Colonic mucosa (tissue), 4 donors: ENCODE measurements around the gene HTATSF1. TPM values are rescaled to one million over a fixed set of nuclear protein-coding genes. Genes with fewer than 3 reads are reported as not detected.

Source experiments
- DNase-seq: peaks from one replicate; pipeline ENCODE4 v3.0.0-alpha.2; 2020
- H3K27ac ChIP-seq: fragments of 200-600 bp; one replicate; pipeline ENCODE4 v1.8.0; 2021
- H3K27me3 ChIP-seq: fragments of 200-600 bp; one replicate; pipeline ENCODE4 v1.8.0; 2021
- H3K36me3 ChIP-seq: fragments of 200-600 bp; one replicate; pipeline ENCODE4 v1.8.0; 2021
- H3K4me1 ChIP-seq: fragments of 200-600 bp; one replicate; pipeline ENCODE4 v1.8.0; 2021; ENCODE audit warnings: mild to moderate bottlenecking
- H3K4me3 ChIP-seq: fragments of 200-600 bp; one replicate; pipeline ENCODE4 v1.8.0; 2021
- H3K9ac ChIP-seq, 2 donors: one replicate each; pipeline ENCODE4 v1.7.0; 2013; ENCODE audit warnings: control low read depth in 2 of 2, low read depth in 2 of 2, low read length in 2 of 2
- H3K9me3 ChIP-seq: fragments of 200-600 bp; one replicate; pipeline ENCODE4 v1.8.0; 2021
- intact Hi-C: fragments of 100-400 bp; cut with DNase I; formaldehyde crosslinking; loops from one replicate; pipeline ENCODE4 v1.14.1; 2022
- total RNA-seq, 2 donors: library from RNA; stranded (reverse); fragmentation: NEBNext Ultra II Directional in 1 of 2; extraction: Animal tissue kit (Norgen Biotek cat#: 25700) in 1 of 2; gene quantifications; one replicate each; pipeline ENCODE4 v1.2.1, GENCODE V29; 2021
- TF ChIP-seq, protein P1 (sequence below): fragments of 200-600 bp; IDR thresholded peaks from one replicate; pipeline ENCODE4 v1.8.0; 2022; ENCODE audit warnings: antibody characterized with exemption, mild to moderate bottlenecking
- donor health status: healthy.
- donor health status: DM: no; HTN: no; CAD: no.
- donor health status: DM: no; HTN: no; CAD: no.

The HTATSF1 gene
- total RNA-seq, 2 donors from 2014 or later: 30.6 to 35.9 TPM

DNA sequence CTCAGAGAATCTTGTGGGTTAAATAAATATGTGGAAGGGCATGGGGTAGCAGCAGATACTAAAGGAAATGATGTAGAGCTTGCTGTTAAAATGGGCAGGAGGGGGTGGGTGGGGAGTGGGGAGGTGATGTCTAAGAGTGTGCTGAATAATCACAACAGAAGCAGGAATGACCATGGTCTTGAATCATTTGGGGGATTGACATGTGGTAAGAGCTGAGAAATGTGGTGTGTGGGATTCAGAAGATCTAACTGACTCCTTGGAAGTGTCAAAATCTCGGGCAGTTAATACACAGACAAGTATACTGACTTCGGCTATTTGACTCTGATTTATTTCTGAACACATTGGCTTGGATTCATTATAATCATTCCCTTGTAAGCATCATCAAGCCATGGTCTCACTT, 41.4 kb downstream of the HTATSF1 start:
- H3K9me3 ChIP-seq: no peaks in the 10 kb centered on the region
- H3K27ac ChIP-seq: no peak overlapping the region
- no peaks in the 10 kb centered on the region for H3K36me3 ChIP-seq
- intact Hi-C loops: no loop called here
- no peak overlapping the region for H3K4me3 ChIP-seq
- TF ChIP-seq, protein P1, sequence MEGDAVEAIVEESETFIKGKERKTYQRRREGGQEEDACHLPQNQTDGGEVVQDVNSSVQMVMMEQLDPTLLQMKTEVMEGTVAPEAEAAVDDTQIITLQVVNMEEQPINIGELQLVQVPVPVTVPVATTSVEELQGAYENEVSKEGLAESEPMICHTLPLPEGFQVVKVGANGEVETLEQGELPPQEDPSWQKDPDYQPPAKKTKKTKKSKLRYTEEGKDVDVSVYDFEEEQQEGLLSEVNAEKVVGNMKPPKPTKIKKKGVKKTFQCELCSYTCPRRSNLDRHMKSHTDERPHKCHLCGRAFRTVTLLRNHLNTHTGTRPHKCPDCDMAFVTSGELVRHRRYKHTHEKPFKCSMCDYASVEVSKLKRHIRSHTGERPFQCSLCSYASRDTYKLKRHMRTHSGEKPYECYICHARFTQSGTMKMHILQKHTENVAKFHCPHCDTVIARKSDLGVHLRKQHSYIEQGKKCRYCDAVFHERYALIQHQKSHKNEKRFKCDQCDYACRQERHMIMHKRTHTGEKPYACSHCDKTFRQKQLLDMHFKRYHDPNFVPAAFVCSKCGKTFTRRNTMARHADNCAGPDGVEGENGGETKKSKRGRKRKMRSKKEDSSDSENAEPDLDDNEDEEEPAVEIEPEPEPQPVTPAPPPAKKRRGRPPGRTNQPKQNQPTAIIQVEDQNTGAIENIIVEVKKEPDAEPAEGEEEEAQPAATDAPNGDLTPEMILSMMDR: no peak
- no peaks in the 10 kb centered on the region for H3K4me1 ChIP-seq
- no peaks in the 10 kb centered on the region for H3K27me3 ChIP-seq
- DNase-seq: no peak
- no peak overlapping the region for H3K9ac ChIP-seq

DNA sequence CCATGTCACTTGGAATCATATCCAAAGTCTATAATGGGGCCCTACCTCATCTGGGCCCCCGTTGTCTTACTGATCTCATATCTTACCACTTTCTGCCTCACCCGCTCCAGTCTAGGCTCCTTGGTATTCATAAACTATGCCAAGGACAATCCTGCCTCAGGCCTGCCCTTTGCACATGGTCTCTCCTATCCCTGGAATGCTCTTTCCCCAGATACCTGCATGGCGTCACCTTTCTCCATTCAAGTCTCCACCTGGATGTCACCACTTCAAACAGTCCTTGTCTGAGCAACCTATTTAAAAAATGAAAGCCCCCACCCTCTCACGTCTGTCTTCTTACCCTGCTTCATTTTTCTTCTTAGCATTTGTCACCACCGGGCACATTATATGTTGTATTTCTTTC, 42.8 kb downstream of the HTATSF1 start:
- intact Hi-C loops: no loop called here
- no peak for DNase-seq
- Histone ChIP-seq H3K9me3 (no peaks in the 10 kb centered on the region), H3K27me3 (no peaks in the 10 kb centered on the region), H3K27ac (no peak overlapping the region), H3K4me3 (no peak overlapping the region), H3K9ac (no peak overlapping the region), H3K36me3 (no peaks in the 10 kb centered on the region), H3K4me1 (no peaks in the 10 kb centered on the region)
- TF ChIP-seq, protein P1: no peak

DNA sequence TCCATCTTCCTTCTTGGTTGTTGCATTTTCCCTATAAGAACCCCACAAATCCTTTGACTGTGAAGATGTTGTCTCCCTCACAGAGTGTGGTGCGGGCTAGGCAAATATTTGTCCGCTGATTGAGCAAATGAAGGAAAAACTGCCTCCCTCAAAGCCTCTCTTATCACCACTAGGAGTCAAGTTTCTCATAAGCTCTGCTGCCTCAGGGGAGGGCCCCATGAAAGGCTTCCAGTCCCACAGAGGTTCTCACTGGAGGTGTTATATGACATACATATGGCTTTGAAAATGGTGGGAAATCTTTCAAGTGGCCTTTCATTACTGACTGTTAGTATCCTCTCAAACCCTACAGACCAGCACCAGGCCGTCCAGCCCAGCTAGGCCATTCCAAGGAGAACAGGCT, 43.9 kb downstream of the HTATSF1 start:
- H3K9me3 ChIP-seq: no peaks in the 10 kb centered on the region
- no peak overlapping the region for H3K27ac ChIP-seq
- no peaks in the 10 kb centered on the region for H3K36me3 ChIP-seq
- TF ChIP-seq, protein P1: no peak
- no peaks in the 10 kb centered on the region for H3K4me1 ChIP-seq
- no peak overlapping the region for H3K4me3 ChIP-seq
- no peak for DNase-seq
- H3K9ac ChIP-seq: no peak overlapping the region
- H3K27me3 ChIP-seq: no peaks in the 10 kb centered on the region
- intact Hi-C loops: no loop called here

DNA sequence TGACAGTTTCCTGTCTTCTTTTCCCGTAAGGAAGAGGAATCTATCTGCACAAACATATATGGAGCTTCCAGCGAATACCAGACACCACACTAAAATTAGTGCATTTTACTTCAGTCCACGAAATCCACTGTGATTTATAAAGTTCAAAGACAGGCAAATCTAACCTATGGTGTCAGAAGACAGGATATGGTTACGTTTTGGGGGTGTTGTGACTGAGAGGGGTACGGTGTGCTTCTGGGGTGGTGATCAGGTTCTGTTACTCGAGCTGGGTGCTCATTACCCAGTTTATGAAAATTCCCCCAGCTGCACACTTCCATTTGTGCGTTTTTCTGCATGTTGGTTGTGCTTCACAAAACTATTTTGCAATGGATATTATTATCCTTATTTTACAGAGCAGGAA, 44.9 kb downstream of the HTATSF1 start:
- Histone ChIP-seq H3K36me3 (no peaks in the 10 kb centered on the region), H3K9me3 (no peaks in the 10 kb centered on the region), H3K4me1 (no peaks in the 10 kb centered on the region), H3K27me3 (no peaks in the 10 kb centered on the region), H3K4me3 (no peak overlapping the region), H3K27ac (no peak overlapping the region), H3K9ac (no peak overlapping the region)
- intact Hi-C loops: no loop called here
- TF ChIP-seq, protein P1: no peak
- no peak for DNase-seq

DNA sequence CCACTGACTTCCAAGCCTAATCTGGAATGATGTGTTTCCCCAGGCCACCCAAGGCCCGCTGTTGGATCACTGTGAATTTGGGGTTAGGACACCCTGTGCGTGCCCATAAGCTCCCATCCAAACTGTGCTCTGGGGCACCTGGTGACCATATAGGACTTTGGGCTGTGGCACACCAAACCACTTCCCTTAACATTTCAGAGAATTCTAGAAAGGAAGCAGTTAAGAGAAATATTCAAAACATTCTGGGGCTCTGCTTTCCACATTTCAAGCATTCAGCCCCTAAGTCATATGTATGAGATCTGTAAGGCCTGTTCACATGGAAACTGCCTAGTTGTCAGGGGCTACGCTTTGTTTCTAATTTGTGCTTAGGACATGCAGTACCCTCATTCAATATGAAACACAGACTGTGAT, 49.0 kb downstream of the HTATSF1 start:
- Histone ChIP-seq H3K4me1 (no peaks in the 10 kb centered on the region), H3K36me3 (no peaks in the 10 kb centered on the region), H3K27me3 (no peaks in the 10 kb centered on the region), H3K27ac (no peak overlapping the region), H3K9me3 (no peaks in the 10 kb centered on the region), H3K4me3 (no peak overlapping the region), H3K9ac (no peak overlapping the region)
- intact Hi-C loops: no loop called here
- TF ChIP-seq, protein P1: no peak
- no peak for DNase-seq

DNA sequence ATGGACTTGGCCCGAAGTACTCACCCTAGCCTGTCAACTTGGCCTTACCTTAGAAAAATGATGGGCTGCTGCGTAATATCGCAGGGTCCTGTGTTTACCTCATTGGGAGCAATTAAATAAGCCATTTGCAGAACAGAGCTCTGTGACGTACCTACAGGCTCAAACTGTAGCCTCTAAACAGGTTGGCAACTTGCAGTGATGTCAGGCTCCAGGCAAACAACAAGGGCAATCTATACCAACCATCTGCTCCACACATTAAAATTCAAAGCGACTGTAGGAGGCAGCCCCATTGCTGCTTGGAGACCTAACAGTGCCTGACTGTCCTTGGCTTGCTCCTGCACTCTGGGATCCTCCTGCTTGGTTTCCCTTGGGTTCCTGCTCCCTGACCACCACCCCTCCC, 51.8 kb downstream of the HTATSF1 start:
- TF ChIP-seq, protein P1: no peak
- no peaks in the 10 kb centered on the region for H3K36me3 ChIP-seq
- no peaks in the 10 kb centered on the region for H3K27me3 ChIP-seq
- intact Hi-C loops: no loop called here
- H3K9me3 ChIP-seq: no peaks in the 10 kb centered on the region
- no peak overlapping the region for H3K4me3 ChIP-seq
- H3K4me1 ChIP-seq: no peaks in the 10 kb centered on the region
- H3K27ac ChIP-seq: no peak overlapping the region
- no peak for DNase-seq
- H3K9ac ChIP-seq: no peak overlapping the region
